ENCODE data around the gene MYLK. TPM values are rescaled to one million over a fixed set of nuclear protein-coding genes. Genes with fewer than 3 reads are reported as not detected.
"Not testable (repeated sequence)": the region's sequence is repeated elsewhere in the genome, so short reads cannot be mapped to it uniquely, and the experiment has no call there.

Gene MYLK
- 1 to 10 TPM in 5 of 6 donors, under 1 TPM in 1; 0.93 to 5.7 (median 2.1) TPM for polyA plus RNA-seq (ENCODE audit: low read depth in 6 of 6)

- Mint-ChIP-seq H3K27me3 (peaks cover 28 to 40% (median 34%) of the 10 kb centered on the region in 3 donors), H3K4me1 (peaks cover 7 to 17% (median 15%) of the 10 kb centered on the region in 3 donors), H3K4me3 (peak within 1 kb of the TSS; percentile 64 to 95 (median 84)), H3K27ac (peak within 1 kb of the TSS in 1 of 6 donors; percentile 91), H3K9me3 (peaks cover 0 to 4% (median 0%) of the 10 kb centered on the region in 7 donors), H3K36me3 (no peaks in the 10 kb centered on the region)
- peak; percentile 67 to 77 for ATAC-seq (ENCODE audit: low read depth in 2 of 2)
- DNase-seq = peak; percentile 40
Measured at GRCh38 chr3:123884203-123884831, at the start of gene MYLK. TSS of gene MYLK (minus strand) at chr3:123884332. CDS start at chr3:123793841, 90,491 bp downstream.

- Mint-ChIP-seq H3K27me3 (no peaks in the 10 kb centered on the region), H3K36me3 (peaks cover 17 to 18% of the 10 kb centered on the region in 2 donors), H3K27ac (peak overlapping the region in 1 of 6 donors; percentile 38), H3K4me1 (no peaks in the 10 kb centered on the region), H3K4me3 (no peak overlapping the region), H3K9me3 (peaks cover 0 to 1% (median 0%) of the 10 kb centered on the region in 7 donors)
- ATAC-seq (ENCODE audit: low read depth in 2 of 2) = no peak
- DNase-seq = no peak
Measured at GRCh38 chr3:123930445-123930844, 46.3 kb upstream of the MYLK start.

GRCh38 chr3:123929325-123929724 lies 45.2 kb upstream of the MYLK start:
- Mint-ChIP-seq H3K36me3 (peaks cover 17 to 26% of the 10 kb centered on the region in 2 donors), H3K4me3 (no peak overlapping the region), H3K9me3 (peaks cover 0 to 9% (median 3%) of the 10 kb centered on the region in 7 donors), H3K4me1 (no peaks in the 10 kb centered on the region), H3K27ac (peak overlapping the region in 1 of 6 donors; percentile 73), H3K27me3 (no peaks in the 10 kb centered on the region)
- DNase-seq = no peak
- no peak for ATAC-seq (ENCODE audit: low read depth in 2 of 2)

- ATAC-seq (ENCODE audit: low read depth in 2 of 2) (no peak), DNase-seq (no peak)
- Mint-ChIP-seq H3K27me3 (no peaks in the 10 kb centered on the region), H3K9me3 (peaks cover 9 to 32% (median 26%) of the 10 kb centered on the region in 7 donors), H3K4me1 (no peaks in the 10 kb centered on the region), H3K27ac (no peak overlapping the region), H3K36me3 (peaks cover 32 to 47% of the 10 kb centered on the region in 2 donors), H3K4me3 (no peak overlapping the region)
Measured at GRCh38 chr3:123926396-123926795, 42.3 kb upstream of the MYLK start.

GRCh38 chr3:123920868-123921267 lies 36.7 kb upstream of the MYLK start:
- ATAC-seq (ENCODE audit: low read depth in 2 of 2) (no peak), DNase-seq (no peak)
- peaks cover 51% of the 10 kb centered on the region in 2 donors for H3K36me3 Mint-ChIP-seq
- no peaks in the 10 kb centered on the region for H3K4me1 Mint-ChIP-seq
- H3K27ac Mint-ChIP-seq = no peak overlapping the region
- no peaks in the 10 kb centered on the region for H3K27me3 Mint-ChIP-seq
- peaks cover 25 to 49% (median 41%) of the 10 kb centered on the region in 7 donors for H3K9me3 Mint-ChIP-seq
- H3K4me3 Mint-ChIP-seq = peak overlapping the region in 1 of 8 donors; percentile 57

GRCh38 chr3:123920383-123920782 lies 36.3 kb upstream of the MYLK start:
- no peak overlapping the region for H3K27ac Mint-ChIP-seq
- H3K4me1 Mint-ChIP-seq = no peaks in the 10 kb centered on the region
- no peak overlapping the region for H3K4me3 Mint-ChIP-seq
- peaks cover 25 to 49% (median 39%) of the 10 kb centered on the region in 7 donors for H3K9me3 Mint-ChIP-seq
- H3K27me3 Mint-ChIP-seq = no peaks in the 10 kb centered on the region
- ATAC-seq (ENCODE audit: low read depth in 2 of 2) (no peak), DNase-seq (no peak)
- peaks cover 51% of the 10 kb centered on the region in 2 donors for H3K36me3 Mint-ChIP-seq

GRCh38 chr3:123919353-123919752 lies 35.2 kb upstream of the MYLK start:
- Mint-ChIP-seq H3K36me3 (peaks cover 46 to 48% of the 10 kb centered on the region in 2 donors), H3K9me3 (peaks cover 25 to 45% (median 32%) of the 10 kb centered on the region in 7 donors), H3K27ac (no peak overlapping the region), H3K4me3 (no peak overlapping the region), H3K4me1 (no peaks in the 10 kb centered on the region), H3K27me3 (no peaks in the 10 kb centered on the region)
- DNase-seq (no peak), ATAC-seq (ENCODE audit: low read depth in 2 of 2) (no peak)

GRCh38 chr3:123914829-123915228 lies 30.7 kb upstream of the MYLK start:
- no peak overlapping the region for H3K4me3 Mint-ChIP-seq
- ATAC-seq (ENCODE audit: low read depth in 2 of 2) = no peak
- no peaks in the 10 kb centered on the region for H3K27me3 Mint-ChIP-seq
- DNase-seq = no peak
- H3K9me3 Mint-ChIP-seq = peaks cover 0 to 4% (median 2%) of the 10 kb centered on the region in 7 donors
- H3K27ac Mint-ChIP-seq = no peak overlapping the region
- H3K36me3 Mint-ChIP-seq = peaks cover 5% of the 10 kb centered on the region in 2 donors
- no peaks in the 10 kb centered on the region for H3K4me1 Mint-ChIP-seq

GRCh38 chr3:123909785-123910184 lies 25.7 kb upstream of the MYLK start:
- Mint-ChIP-seq H3K27me3 (no peaks in the 10 kb centered on the region), H3K27ac (no peak overlapping the region), H3K9me3 (peaks cover 0 to 2% (median 0%) of the 10 kb centered on the region in 7 donors), H3K4me1 (no peaks in the 10 kb centered on the region), H3K36me3 (peaks cover 0 to 5% of the 10 kb centered on the region in 2 donors), H3K4me3 (no peak overlapping the region)
- ATAC-seq (ENCODE audit: low read depth in 2 of 2) = no peak
- DNase-seq = no peak

- H3K4me1 Mint-ChIP-seq = no peaks in the 10 kb centered on the region
- H3K36me3 Mint-ChIP-seq = no peaks in the 10 kb centered on the region
- H3K4me3 Mint-ChIP-seq = no peak overlapping the region
- no peak overlapping the region for H3K27ac Mint-ChIP-seq
- DNase-seq (no peak), ATAC-seq (ENCODE audit: low read depth in 2 of 2) (no peak)
- H3K27me3 Mint-ChIP-seq = no peaks in the 10 kb centered on the region
- peaks cover 0 to 2% (median 0%) of the 10 kb centered on the region in 7 donors for H3K9me3 Mint-ChIP-seq
Measured at GRCh38 chr3:123907720-123908119, 23.6 kb upstream of the MYLK start.

GRCh38 chr3:123899300-123899865 lies 15.3 kb upstream of the MYLK start:
- peak overlapping the region in 1 of 6 donors; percentile 12 for H3K27ac Mint-ChIP-seq
- no peak for ATAC-seq (ENCODE audit: low read depth in 2 of 2)
- DNase-seq = no peak
- peaks cover 0 to 4% (median 0%) of the 10 kb centered on the region in 7 donors for H3K9me3 Mint-ChIP-seq
- peaks cover 0 to 6% (median 0%) of the 10 kb centered on the region in 3 donors for H3K27me3 Mint-ChIP-seq
- no peak overlapping the region for H3K4me3 Mint-ChIP-seq
- no peaks in the 10 kb centered on the region for H3K36me3 Mint-ChIP-seq
- peaks cover 0 to 7% (median 0%) of the 10 kb centered on the region in 3 donors for H3K4me1 Mint-ChIP-seq

GRCh38 chr3:123893012-123893411 lies 8.9 kb upstream of the MYLK start:
- H3K4me1 Mint-ChIP-seq = peaks cover 0 to 7% (median 0%) of the 10 kb centered on the region in 3 donors
- peaks cover 0 to 6% (median 4%) of the 10 kb centered on the region in 3 donors for H3K27me3 Mint-ChIP-seq
- H3K4me3 Mint-ChIP-seq = no peak overlapping the region
- ATAC-seq (ENCODE audit: low read depth in 2 of 2) = no peak
- peaks cover 10 to 19% of the 10 kb centered on the region in 2 donors for H3K36me3 Mint-ChIP-seq
- no peak for DNase-seq
- H3K27ac Mint-ChIP-seq = no peak overlapping the region
- H3K9me3 Mint-ChIP-seq = peaks cover 11 to 54% (median 21%) of the 10 kb centered on the region in 7 donors

- Mint-ChIP-seq H3K36me3 (peaks cover 10 to 19% of the 10 kb centered on the region in 2 donors), H3K27ac (no peak overlapping the region), H3K27me3 (peaks cover 0 to 6% (median 4%) of the 10 kb centered on the region in 3 donors), H3K4me1 (peaks cover 0 to 7% (median 0%) of the 10 kb centered on the region in 3 donors), H3K4me3 (no peak overlapping the region), H3K9me3 (peaks cover 11 to 54% (median 21%) of the 10 kb centered on the region in 7 donors)
- ATAC-seq (ENCODE audit: low read depth in 2 of 2) (no peak), DNase-seq (no peak)
Measured at GRCh38 chr3:123892195-123892594, 8.1 kb upstream of the MYLK start.

- peaks cover 6 to 12% (median 10%) of the 10 kb centered on the region in 3 donors for H3K27me3 Mint-ChIP-seq
- not testable (repeated sequence) for H3K4me3 Mint-ChIP-seq; H3K27ac Mint-ChIP-seq; ATAC-seq (ENCODE audit: low read depth in 2 of 2); H3K4me1 Mint-ChIP-seq; DNase-seq
- H3K9me3 Mint-ChIP-seq = peaks cover 11 to 54% (median 21%) of the 10 kb centered on the region in 7 donors
- peaks cover 10 to 19% of the 10 kb centered on the region in 2 donors for H3K36me3 Mint-ChIP-seq
Measured at GRCh38 chr3:123890991-123891390, 6.9 kb upstream of the MYLK start.

Data from naive B cell (primary cell).